HEK293T (cell line): ENCODE results near the gene GNB4.

Experiments used
- CTCF ChIA-PET: fragments of 350-600 bp; formaldehyde crosslinking; extraction: SDS; loops from one replicate; lab custom pipeline; 2021; ENCODE audit warnings: antibody characterized with exemption, inconsistent platforms; lab: Yijun Ruan, JAX
- POLR2A ChIA-PET: fragments of 350-600 bp; formaldehyde crosslinking; extraction: SDS; loops from one replicate; lab custom pipeline; 2020; ENCODE audit warnings: antibody characterized with exemption, inconsistent platforms; lab: Yijun Ruan, JAX
- DNase-seq: peaks from one replicate; pipeline ENCODE4 v3.0.0; 2012; ENCODE audit warnings: mixed read lengths; ENCODE audit errors: extremely low spot score
- ARNT ChIP-seq: fragments of 450-650 bp; IDR thresholded peaks from 2 replicates; pipeline ENCODE4 v1.6.1; 2017; ENCODE audit warnings: mild to moderate bottlenecking
- BHLHE40 ChIP-seq: fragments of 450-650 bp; IDR thresholded peaks from 2 replicates; pipeline ENCODE4 v1.6.1; 2016; ENCODE audit warnings: mild to moderate bottlenecking, moderate library complexity, borderline replicate concordance
- CTBP1 ChIP-seq: fragments of 450-650 bp; IDR thresholded peaks from 2 replicates; pipeline ENCODE4 v1.6.1; 2016; ENCODE audit warnings: borderline replicate concordance
- ELF4 ChIP-seq: fragments of 450-650 bp; IDR thresholded peaks from 2 replicates; pipeline ENCODE4 v1.6.1; 2017; ENCODE audit warnings: antibody characterized with exemption
- FOXA1 ChIP-seq: fragments of 450-650 bp; IDR thresholded peaks from 2 replicates; pipeline ENCODE4 v1.6.1; 2016; ENCODE audit warnings: mild to moderate bottlenecking
- FOXK2 ChIP-seq: fragments of 450-650 bp; IDR thresholded peaks from 2 replicates; pipeline ENCODE4 v1.6.1; 2016; ENCODE audit warnings: mild to moderate bottlenecking
- FOXM1 ChIP-seq: fragments of 450-650 bp; IDR thresholded peaks from 2 replicates; pipeline ENCODE4 v1.6.1; 2017; ENCODE audit warnings: mild to moderate bottlenecking, borderline replicate concordance
- HDGF ChIP-seq: fragments of 450-650 bp; IDR thresholded peaks from 2 replicates; pipeline ENCODE4 v1.6.1; 2017; ENCODE audit warnings: antibody characterized with exemption, borderline replicate concordance
- L3MBTL2 ChIP-seq: fragments of 450-650 bp; conservative IDR thresholded peaks from 2 replicates; pipeline ENCODE4 v1.6.1; 2016; ENCODE audit warnings: mild to moderate bottlenecking
- LEF1 ChIP-seq: fragments of 450-650 bp; IDR thresholded peaks from 2 replicates; pipeline ENCODE4 v1.6.1; 2017; ENCODE audit warnings: mild to moderate bottlenecking, borderline replicate concordance
- NFRKB ChIP-seq: fragments of 450-650 bp; IDR thresholded peaks from 2 replicates; pipeline ENCODE4 v1.6.1; 2016; ENCODE audit warnings: mild to moderate bottlenecking, moderate library complexity
- PKNOX1 ChIP-seq: fragments of 450-650 bp; IDR thresholded peaks from 2 replicates; pipeline ENCODE4 v1.6.1; 2016
- SP1 ChIP-seq: fragments of 450-650 bp; IDR thresholded peaks from 2 replicates; pipeline ENCODE4 v1.6.1; 2017
- SUZ12 ChIP-seq: fragments of 450-650 bp; IDR thresholded peaks from 2 replicates; pipeline ENCODE4 v1.6.1; 2016; ENCODE audit warnings: mild to moderate bottlenecking
- TARDBP ChIP-seq: fragments of 450-650 bp; IDR thresholded peaks from 2 replicates; pipeline ENCODE4 v1.6.1; 2016
- ZNF384 ChIP-seq: fragments of 450-650 bp; IDR thresholded peaks from 2 replicates; pipeline ENCODE4 v1.6.1; 2016

The GNB4 gene

GRCh38 chr3:179436517-179436916, 14.8 kb downstream of the GNB4 start:
- ChIA-PET POLR2A (no interaction called here), CTCF (interaction anchor here (0.7 kb wide), 1 partner anchor 112 kb away, joined by 4 read pairs; no protein-coding TSS in a partner anchor)
- DNase-seq: no peak
- TF ChIP-seq HDGF (no peak), ARNT (no peak), TARDBP (no peak), ZNF384 (no peak), SP1 (no peak), BHLHE40 (no peak), NFRKB (no peak), FOXK2 (no peak), LEF1 (no peak), CTBP1 (no peak)

GRCh38 chr3:179432451-179432850, 18.8 kb downstream of the GNB4 start:
- DNase-seq: no peak
- CTCF ChIA-PET: no interaction called here
- TF ChIP-seq SUZ12: no peak
- TF ChIP-seq NFRKB: no peak
- no peak for TF ChIP-seq FOXK2
- TF ChIP-seq BHLHE40: no peak
- no peak for TF ChIP-seq ELF4
- TF ChIP-seq FOXA1: no peak
- TF ChIP-seq TARDBP: no peak
- no peak for TF ChIP-seq CTBP1
- no peak for TF ChIP-seq LEF1
- no peak for TF ChIP-seq ZNF384
- no peak for TF ChIP-seq PKNOX1
- TF ChIP-seq HDGF: no peak
- TF ChIP-seq SP1: no peak
- no peak for TF ChIP-seq FOXM1
- TF ChIP-seq L3MBTL2: no peak
- no peak for TF ChIP-seq ARNT
- POLR2A ChIA-PET: no interaction called here

GRCh38 chr3:179432021-179432420, 19.2 kb downstream of the GNB4 start:
- POLR2A ChIA-PET: no interaction called here
- CTCF ChIA-PET: no interaction called here
- DNase-seq: no peak
- TF ChIP-seq CTBP1 (no peak), TARDBP (no peak), LEF1 (no peak), ELF4 (no peak), SP1 (no peak), FOXK2 (no peak), BHLHE40 (no peak), ZNF384 (no peak), PKNOX1 (no peak), SUZ12 (no peak), HDGF (no peak)

- POLR2A ChIA-PET: no interaction called here
- TF ChIP-seq FOXA1: no peak
- no peak for TF ChIP-seq ELF4
- no peak for TF ChIP-seq FOXM1
- no peak for TF ChIP-seq L3MBTL2
- no peak for TF ChIP-seq NFRKB
- no peak for TF ChIP-seq TARDBP
- no peak for TF ChIP-seq HDGF
- TF ChIP-seq CTBP1: no peak
- TF ChIP-seq PKNOX1: no peak
- TF ChIP-seq ARNT: no peak
- TF ChIP-seq BHLHE40: no peak
- CTCF ChIA-PET: no interaction called here
- no peak for DNase-seq
These were observed 20.9 kb downstream of the GNB4 start for GRCh38 chr3:179430277-179430870.

GRCh38 chr3:179428876-179429548, 22.3 kb downstream of the GNB4 start:
- no peak for DNase-seq
- TF ChIP-seq FOXM1 (no peak), CTBP1 (no peak)
- CTCF ChIA-PET: no interaction called here
- POLR2A ChIA-PET: interaction anchor here (0.7 kb wide), 1 partner anchor 22 kb away, joined by 3 read pairs; the partner anchor contains the start of gene GNB4

- ChIA-PET CTCF (no interaction called here), POLR2A (no interaction called here)
- TF ChIP-seq ARNT: no peak
- no peak for DNase-seq
These were observed 26.2 kb downstream of the GNB4 start for GRCh38 chr3:179425075-179425474.

- TF ChIP-seq PKNOX1 (no peak), SUZ12 (no peak), FOXK2 (no peak), ZNF384 (no peak)
- ChIA-PET CTCF (interaction anchor here (0.7 kb wide), 1 partner anchor 114 kb away, joined by 4 read pairs; no protein-coding TSS in a partner anchor), POLR2A (no interaction called here)
- no peak for DNase-seq
These were observed 29.8 kb downstream of the GNB4 start for GRCh38 chr3:179421500-179421899.
